ENCODE data around the gene SYS1.
A peak's percentile ranks its signal among the peaks of the same experiment; 100 is the strongest.

SYS1 gene

DNA sequence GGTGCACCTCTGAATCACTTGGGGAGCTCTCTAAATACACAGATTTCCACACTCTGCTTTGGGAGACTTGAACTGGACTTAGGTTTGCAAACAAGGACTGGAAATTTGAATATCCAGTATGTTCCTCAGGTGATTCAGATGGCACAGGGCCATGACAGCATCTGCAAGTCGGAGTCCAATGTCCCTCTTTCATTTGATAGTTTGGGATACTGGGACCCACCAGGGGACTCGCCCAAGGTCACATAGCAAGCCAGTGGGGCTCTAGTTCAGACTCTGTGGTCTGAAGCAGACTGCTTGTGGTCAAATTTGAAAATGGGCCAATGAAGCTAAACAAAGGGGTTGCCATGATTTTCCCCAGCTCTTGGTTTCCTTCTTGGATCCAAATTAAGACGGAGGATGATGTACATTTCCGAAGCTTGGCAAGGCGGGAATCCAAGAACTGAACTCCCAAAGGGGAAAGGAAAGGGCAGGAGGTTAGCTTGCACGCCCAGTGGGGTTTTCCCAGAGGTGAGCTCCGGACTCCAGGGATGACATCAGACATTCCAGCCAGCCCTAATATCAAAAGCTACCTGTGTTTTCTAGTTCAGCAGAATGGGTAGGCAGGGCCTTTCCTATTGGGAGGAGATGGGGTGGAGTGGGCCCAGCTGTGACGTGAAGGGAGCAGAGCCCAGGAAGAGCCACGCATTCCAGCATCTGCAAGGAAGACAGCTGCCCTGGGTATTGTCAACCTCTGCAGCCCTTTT, 3.4 kb upstream of the SYS1 start:
- Mint-ChIP-seq H3K4me1 (ENCODE audit: low read depth) (peaks cover 78% of the 10 kb centered on the region), H3K27me3 (no peaks in the 10 kb centered on the region), H3K36me3 (ENCODE audit: low read depth) (peaks cover 10% of the 10 kb centered on the region), H3K27ac (no peak overlapping the region), H3K9me3 (no peaks in the 10 kb centered on the region), H3K4me3 (no peak overlapping the region)

DNA sequence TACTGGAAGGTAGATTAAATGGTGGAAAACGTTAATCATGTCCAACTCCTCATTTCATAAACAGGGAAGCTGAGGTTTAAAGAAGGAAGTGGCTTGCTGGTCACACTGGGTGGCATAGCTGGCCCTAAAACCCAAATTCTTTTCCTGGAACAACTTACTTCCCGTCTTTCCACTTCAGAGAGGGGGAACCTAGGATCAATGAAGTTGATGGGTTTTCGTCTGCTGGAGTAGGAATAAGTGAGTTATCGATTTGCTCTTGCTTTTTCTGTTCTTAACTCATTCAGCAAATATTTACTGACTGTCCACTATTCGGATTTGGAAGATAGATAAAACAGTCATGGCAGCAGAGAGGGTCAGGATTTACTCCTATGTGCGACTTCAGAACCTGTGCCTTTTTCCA, 1.2 kb upstream of the SYS1 start:
- Mint-ChIP-seq H3K9me3 (no peaks in the 10 kb centered on the region), H3K4me1 (ENCODE audit: low read depth) (peaks cover 75% of the 10 kb centered on the region), H3K4me3 (no peak overlapping the region), H3K27me3 (no peaks in the 10 kb centered on the region), H3K36me3 (ENCODE audit: low read depth) (peaks cover 23% of the 10 kb centered on the region), H3K27ac (no peak overlapping the region)

DNA sequence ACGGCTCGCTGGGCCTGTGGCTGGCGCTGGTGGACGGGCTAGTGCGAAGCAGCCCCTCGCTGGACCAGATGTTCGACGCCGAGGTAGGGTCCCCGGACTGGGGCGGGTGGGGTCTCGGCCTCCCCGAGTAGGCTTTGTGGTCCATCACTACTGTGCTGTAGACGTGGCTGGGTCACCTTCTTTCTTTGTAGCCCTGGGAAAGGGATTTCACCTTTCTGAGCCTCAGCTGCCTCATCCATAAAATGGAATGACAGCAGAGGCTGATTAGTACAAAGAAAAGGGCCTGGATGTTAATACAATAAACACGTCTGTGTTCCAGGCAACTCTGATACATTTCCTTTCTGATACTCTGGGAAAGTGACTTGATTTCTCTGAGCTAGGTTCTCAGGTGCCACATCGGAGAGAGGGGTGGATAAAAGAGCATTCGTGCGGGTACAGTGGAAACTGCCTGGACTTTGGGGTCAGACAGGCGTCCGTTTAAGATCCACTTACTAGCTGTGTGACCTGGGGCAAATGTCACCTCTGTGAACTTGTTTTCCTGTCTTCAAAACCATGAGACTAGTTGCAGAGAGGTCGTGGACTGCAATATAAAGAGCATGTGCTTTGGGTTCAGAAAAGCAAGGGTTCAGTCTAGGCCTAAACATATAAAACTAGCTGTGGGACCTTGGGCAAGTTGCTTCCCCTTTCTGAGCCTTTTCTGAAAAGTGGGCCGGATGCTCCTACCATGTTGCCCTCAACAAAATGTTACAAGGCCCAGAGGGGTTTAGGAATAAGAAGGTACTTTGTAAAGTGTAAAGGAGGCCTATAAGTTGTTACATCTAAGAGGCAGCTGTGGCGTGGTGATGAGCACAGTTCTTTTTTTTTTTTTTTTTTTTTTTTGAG, 896 bp downstream of the SYS1 start:
- H3K4me1 Mint-ChIP-seq (ENCODE audit: low read depth), result peaks cover 76% of the 10 kb centered on the region
- peak overlapping the region; percentile 100 for H3K27ac Mint-ChIP-seq
- no peaks in the 10 kb centered on the region for H3K9me3 Mint-ChIP-seq
- no peaks in the 10 kb centered on the region for H3K27me3 Mint-ChIP-seq
- H3K4me3 Mint-ChIP-seq, result peak overlapping the region; percentile 100
- H3K36me3 Mint-ChIP-seq (ENCODE audit: low read depth), result peaks cover 36% of the 10 kb centered on the region

GRCh38 chr20:45365444-45365970, 2.6 kb downstream of the SYS1 start:
- H3K27ac Mint-ChIP-seq, result peak overlapping the region; percentile 47
- H3K36me3 Mint-ChIP-seq (ENCODE audit: low read depth), result peaks cover 36% of the 10 kb centered on the region

GRCh38 chr20:45366192-45366591, 3.2 kb downstream of the SYS1 start:
- peaks cover 68% of the 10 kb centered on the region for H3K4me1 Mint-ChIP-seq (ENCODE audit: low read depth)
- peaks cover 39% of the 10 kb centered on the region for H3K36me3 Mint-ChIP-seq (ENCODE audit: low read depth)
- no peaks in the 10 kb centered on the region for H3K27me3 Mint-ChIP-seq
- H3K4me3 Mint-ChIP-seq, result no peak overlapping the region
- no peaks in the 10 kb centered on the region for H3K9me3 Mint-ChIP-seq
- no peak overlapping the region for H3K27ac Mint-ChIP-seq

More at GRCh38 chr20:45365444-45365970, 2.6 kb downstream of the SYS1 start:
- no peak overlapping the region for H3K4me3 Mint-ChIP-seq
- H3K9me3 Mint-ChIP-seq, result no peaks in the 10 kb centered on the region
- H3K27me3 Mint-ChIP-seq, result no peaks in the 10 kb centered on the region
- peaks cover 68% of the 10 kb centered on the region for H3K4me1 Mint-ChIP-seq (ENCODE audit: low read depth)

GRCh38 chr20:45366631-45367030, 3.7 kb downstream of the SYS1 start:
- Mint-ChIP-seq H3K27ac (no peak overlapping the region), H3K4me3 (no peak overlapping the region), H3K9me3 (no peaks in the 10 kb centered on the region), H3K27me3 (no peaks in the 10 kb centered on the region), H3K36me3 (ENCODE audit: low read depth) (peaks cover 43% of the 10 kb centered on the region), H3K4me1 (ENCODE audit: low read depth) (peaks cover 70% of the 10 kb centered on the region)

GRCh38 chr20:45367126-45367525, 4.2 kb downstream of the SYS1 start:
- H3K27me3 Mint-ChIP-seq, result no peaks in the 10 kb centered on the region
- peaks cover 68% of the 10 kb centered on the region for H3K4me1 Mint-ChIP-seq (ENCODE audit: low read depth)
- H3K4me3 Mint-ChIP-seq, result no peak overlapping the region
- no peaks in the 10 kb centered on the region for H3K9me3 Mint-ChIP-seq
- peaks cover 46% of the 10 kb centered on the region for H3K36me3 Mint-ChIP-seq (ENCODE audit: low read depth)
- H3K27ac Mint-ChIP-seq, result no peak overlapping the region

- H3K4me1 Mint-ChIP-seq (ENCODE audit: low read depth), result peaks cover 66% of the 10 kb centered on the region
- peaks cover 46% of the 10 kb centered on the region for H3K36me3 Mint-ChIP-seq (ENCODE audit: low read depth)
- H3K27me3 Mint-ChIP-seq, result no peaks in the 10 kb centered on the region
- H3K27ac Mint-ChIP-seq, result peak overlapping the region; percentile 87
- peak overlapping the region; percentile 67 for H3K4me3 Mint-ChIP-seq
- H3K9me3 Mint-ChIP-seq, result no peaks in the 10 kb centered on the region
Observed at GRCh38 chr20:45368221-45368980, 5.4 kb downstream of the SYS1 start.

DNA sequence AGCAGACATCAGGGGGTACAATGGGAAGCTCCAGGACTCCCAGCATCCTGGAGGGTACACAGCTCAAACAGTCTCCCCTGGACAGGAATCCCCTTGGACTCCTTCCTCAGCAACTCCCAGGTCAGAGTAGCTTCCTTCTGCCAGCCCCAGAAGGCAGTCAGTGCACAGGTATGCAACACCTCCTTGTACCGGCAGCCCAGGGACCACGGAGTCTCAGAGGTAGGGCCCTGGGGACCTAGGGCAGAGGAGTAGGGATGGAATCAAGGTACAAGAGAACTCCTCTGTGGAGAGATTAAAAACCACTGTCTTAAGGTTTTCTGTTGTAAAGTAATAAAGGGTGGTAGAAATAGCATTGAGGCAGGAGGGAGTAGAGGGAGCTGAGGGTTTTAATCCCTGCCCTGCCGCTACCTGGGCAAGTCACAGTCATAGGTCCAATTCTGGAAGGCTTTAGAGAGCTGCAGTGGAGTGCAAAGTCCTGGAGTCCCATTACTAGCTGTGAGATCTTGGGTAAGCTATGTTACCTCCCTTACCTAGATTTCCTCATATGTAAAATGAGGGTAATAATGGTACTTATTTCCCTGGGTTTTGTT, 7.7 kb downstream of the SYS1 start:
- no peaks in the 10 kb centered on the region for H3K9me3 Mint-ChIP-seq
- H3K36me3 Mint-ChIP-seq (ENCODE audit: low read depth), result peaks cover 38% of the 10 kb centered on the region
- H3K27me3 Mint-ChIP-seq, result no peaks in the 10 kb centered on the region
- peaks cover 57% of the 10 kb centered on the region for H3K4me1 Mint-ChIP-seq (ENCODE audit: low read depth)
- H3K4me3 Mint-ChIP-seq, result no peak overlapping the region
- H3K27ac Mint-ChIP-seq, result no peak overlapping the region

DNA sequence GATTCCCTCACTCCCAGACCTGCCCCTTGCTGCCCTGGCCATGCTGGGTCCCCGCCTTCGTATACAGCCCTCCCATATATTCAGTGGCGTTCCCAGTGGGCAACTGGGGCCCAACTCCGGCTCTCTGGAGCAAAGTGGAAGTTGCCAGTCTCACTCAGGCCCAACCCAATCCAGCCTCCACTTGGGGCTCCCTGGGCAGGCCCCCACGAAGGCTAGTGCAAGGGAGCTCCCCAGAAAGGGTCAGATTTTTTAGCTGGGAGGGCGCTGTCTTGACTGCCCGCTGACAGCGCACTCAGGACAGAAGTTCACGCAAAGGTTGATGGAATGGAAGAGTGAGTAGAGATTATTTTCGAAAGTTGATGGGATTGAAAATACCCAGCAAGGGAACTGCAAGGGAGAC, 9.3 kb downstream of the SYS1 start:
- no peak overlapping the region for H3K4me3 Mint-ChIP-seq
- no peaks in the 10 kb centered on the region for H3K27me3 Mint-ChIP-seq
- peaks cover 26% of the 10 kb centered on the region for H3K36me3 Mint-ChIP-seq (ENCODE audit: low read depth)
- H3K27ac Mint-ChIP-seq, result peak overlapping the region; percentile 38
- peaks cover 46% of the 10 kb centered on the region for H3K4me1 Mint-ChIP-seq (ENCODE audit: low read depth)
- H3K9me3 Mint-ChIP-seq, result no peaks in the 10 kb centered on the region

GRCh38 chr20:45372646-45373352, 9.8 kb downstream of the SYS1 start:
- Mint-ChIP-seq H3K9me3 (no peaks in the 10 kb centered on the region), H3K36me3 (ENCODE audit: low read depth) (peaks cover 26% of the 10 kb centered on the region), H3K27ac (peak overlapping the region; percentile 38), H3K4me1 (ENCODE audit: low read depth) (peaks cover 40% of the 10 kb centered on the region), H3K4me3 (peak overlapping the region; percentile 79), H3K27me3 (no peaks in the 10 kb centered on the region)

- Mint-ChIP-seq H3K9me3 (no peaks in the 10 kb centered on the region), H3K4me1 (ENCODE audit: low read depth) (peaks cover 38% of the 10 kb centered on the region), H3K27ac (peak overlapping the region; percentile 81), H3K4me3 (peak overlapping the region; percentile 79), H3K36me3 (ENCODE audit: low read depth) (peaks cover 18% of the 10 kb centered on the region), H3K27me3 (no peaks in the 10 kb centered on the region)
Observed at GRCh38 chr20:45373353-45374100, 10.6 kb downstream of the SYS1 start.

DNA sequence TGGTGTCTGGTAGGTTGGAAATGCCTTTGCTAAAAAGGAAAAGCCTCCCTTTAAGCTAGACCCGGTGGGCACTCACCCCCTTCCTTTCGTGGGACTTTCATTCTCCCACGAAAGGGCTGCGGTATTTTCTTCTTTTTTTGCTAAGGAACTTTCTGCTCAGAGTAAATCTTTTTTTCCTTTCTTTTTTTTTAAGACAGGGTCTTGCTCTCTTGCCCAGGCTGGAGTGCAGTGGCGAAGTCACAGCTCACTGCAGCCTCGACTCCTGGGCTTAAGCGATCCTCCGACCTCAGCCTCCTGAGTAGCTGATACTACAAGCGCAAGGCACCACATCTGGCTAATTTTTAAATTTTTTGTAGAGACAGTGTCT, 11.1 kb downstream of the SYS1 start:
- Mint-ChIP-seq H3K36me3 (ENCODE audit: low read depth) (peaks cover 17% of the 10 kb centered on the region), H3K27ac (no peak overlapping the region), H3K4me1 (ENCODE audit: low read depth) (peaks cover 33% of the 10 kb centered on the region), H3K27me3 (no peaks in the 10 kb centered on the region), H3K4me3 (peak overlapping the region; percentile 79), H3K9me3 (no peaks in the 10 kb centered on the region)
